ENCODE data around the gene PBX2.

DNA sequence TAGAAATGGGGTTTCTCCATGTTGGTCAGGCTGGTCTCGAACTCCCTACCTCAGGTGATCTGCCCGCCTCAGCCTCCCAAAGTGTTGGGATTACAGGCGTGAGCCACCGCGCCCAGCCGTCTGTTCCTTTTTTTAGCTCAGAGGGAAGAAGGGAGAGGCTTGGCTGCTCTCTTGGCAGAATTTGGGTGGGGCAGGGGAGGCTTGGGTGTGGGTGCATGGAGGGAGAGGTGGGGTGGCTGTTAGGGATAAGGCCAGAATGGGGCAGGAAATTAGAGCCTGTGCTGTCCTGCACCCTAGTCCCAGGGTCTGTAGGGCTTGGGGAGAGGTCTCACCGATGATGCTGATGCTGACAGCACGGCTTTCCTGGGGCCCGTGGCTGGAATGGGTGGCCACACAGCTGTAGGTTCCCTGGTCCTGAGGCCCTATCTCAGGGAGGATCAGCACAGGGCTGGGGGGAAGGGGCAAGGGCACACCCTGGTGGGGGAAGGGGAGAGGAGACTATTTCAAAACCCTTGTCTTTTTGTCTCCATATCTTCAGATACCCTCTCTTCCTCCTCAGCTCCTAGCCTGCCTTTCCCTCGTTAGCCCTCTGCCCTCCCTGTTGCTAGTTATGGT lies 8.0 kb downstream of the PBX2 start:
- TF ChIP-seq RAD21 (IDR thresholded peaks at IDR 0.05; ENCODE audit: low read length) (no peak), RFX5 (IDR thresholded peaks at IDR 0.05; ENCODE audit: low read depth, low read length) (no peak), POLR2A (IDR thresholded peaks at IDR 0.05; ENCODE audit: low read depth, low read length) (no peak), CEBPB (IDR thresholded peaks at IDR 0.05; ENCODE audit: low read depth, low read length) (no peak), MAFK (IDR thresholded peaks at IDR 0.05; ENCODE audit: low read depth, low read length) (no peak), MAZ (IDR thresholded peaks at IDR 0.05; ENCODE audit: borderline replicate concordance, low read depth, low read length) (no peak), RCOR1 (IDR thresholded peaks at IDR 0.05; ENCODE audit: insufficient replicate concordance, low read length) (no peak), SMC3 (IDR thresholded peaks at IDR 0.05; ENCODE audit: low read depth, low read length) (no peak), MXI1 (IDR thresholded peaks at IDR 0.05; ENCODE audit: borderline replicate concordance, low read depth, low read length) (no peak), BHLHE40 (IDR thresholded peaks at IDR 0.05; ENCODE audit: low read depth, low read length) (no peak), NFE2L2 (IDR thresholded peaks at IDR 0.05; ENCODE audit: low read depth, low read length) (no peak), CHD1 (IDR thresholded peaks at IDR 0.05; ENCODE audit: low read depth, low read length) (no peak)
- TF ChIP-seq, protein P1, sequence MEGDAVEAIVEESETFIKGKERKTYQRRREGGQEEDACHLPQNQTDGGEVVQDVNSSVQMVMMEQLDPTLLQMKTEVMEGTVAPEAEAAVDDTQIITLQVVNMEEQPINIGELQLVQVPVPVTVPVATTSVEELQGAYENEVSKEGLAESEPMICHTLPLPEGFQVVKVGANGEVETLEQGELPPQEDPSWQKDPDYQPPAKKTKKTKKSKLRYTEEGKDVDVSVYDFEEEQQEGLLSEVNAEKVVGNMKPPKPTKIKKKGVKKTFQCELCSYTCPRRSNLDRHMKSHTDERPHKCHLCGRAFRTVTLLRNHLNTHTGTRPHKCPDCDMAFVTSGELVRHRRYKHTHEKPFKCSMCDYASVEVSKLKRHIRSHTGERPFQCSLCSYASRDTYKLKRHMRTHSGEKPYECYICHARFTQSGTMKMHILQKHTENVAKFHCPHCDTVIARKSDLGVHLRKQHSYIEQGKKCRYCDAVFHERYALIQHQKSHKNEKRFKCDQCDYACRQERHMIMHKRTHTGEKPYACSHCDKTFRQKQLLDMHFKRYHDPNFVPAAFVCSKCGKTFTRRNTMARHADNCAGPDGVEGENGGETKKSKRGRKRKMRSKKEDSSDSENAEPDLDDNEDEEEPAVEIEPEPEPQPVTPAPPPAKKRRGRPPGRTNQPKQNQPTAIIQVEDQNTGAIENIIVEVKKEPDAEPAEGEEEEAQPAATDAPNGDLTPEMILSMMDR (conservative IDR thresholded peaks at IDR 0.05; ENCODE audit: low read depth, low read length) = no peak
- TF ChIP-seq, protein P2, sequence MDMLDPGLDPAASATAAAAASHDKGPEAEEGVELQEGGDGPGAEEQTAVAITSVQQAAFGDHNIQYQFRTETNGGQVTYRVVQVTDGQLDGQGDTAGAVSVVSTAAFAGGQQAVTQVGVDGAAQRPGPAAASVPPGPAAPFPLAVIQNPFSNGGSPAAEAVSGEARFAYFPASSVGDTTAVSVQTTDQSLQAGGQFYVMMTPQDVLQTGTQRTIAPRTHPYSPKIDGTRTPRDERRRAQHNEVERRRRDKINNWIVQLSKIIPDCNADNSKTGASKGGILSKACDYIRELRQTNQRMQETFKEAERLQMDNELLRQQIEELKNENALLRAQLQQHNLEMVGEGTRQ (IDR thresholded peaks at IDR 0.05; ENCODE audit: low read depth, low read length) = no peak
